HL-60 (cell line): ENCODE measurements around the gene CEP128.

Experiments
- DNase-seq, 2 experiments: peaks; one replicate each; pipeline ENCODE4 v3.0.0-alpha.2; 2010 to 2020; ENCODE audit warnings: low read depth in 1 of 2, low spot score in 1 of 2
- H3K27ac ChIP-seq: fragments of 250-450 bp; sonication (Bioruptor Pico); replicated peaks from 2 replicates; pipeline ENCODE4 v1.5.1; 2020; ENCODE audit warnings: mild to moderate bottlenecking, moderate library complexity
- H3K27me3 ChIP-seq: fragments of 250-450 bp; sonication (Bioruptor Pico); 2 replicates; pipeline ENCODE4 v1.5.1; 2021; ENCODE audit warnings: mild to moderate bottlenecking, moderate library complexity; ENCODE audit not compliant: insufficient read depth, poor library complexity, severe bottlenecking
- H3K4me3 ChIP-seq: replicated peaks from 2 replicates; pipeline ENCODE4 v1.5.1; 2011; ENCODE audit warnings: mild to moderate bottlenecking, control low read depth, low read length; ENCODE audit not compliant: insufficient read depth
- CTCF ChIP-seq: IDR thresholded peaks from one replicate; pipeline ENCODE4 v1.5.1; 2011; ENCODE audit warnings: low read length, control low read depth, inconsistent platforms; ENCODE audit not compliant: insufficient read depth
- GABPA ChIP-seq: IDR thresholded peaks from 2 replicates; pipeline ENCODE4 v1.6.1; 2012; ENCODE audit warnings: low read depth
- POLR2AphosphoS5 ChIP-seq: IDR thresholded peaks from 2 replicates; pipeline ENCODE4 v1.6.1; 2012; ENCODE audit warnings: low read depth
- REST ChIP-seq: IDR thresholded peaks from 2 replicates; pipeline ENCODE4 v1.6.1; 2012; ENCODE audit warnings: low read depth; ENCODE audit not compliant: insufficient replicate concordance
- SPI1 ChIP-seq: IDR thresholded peaks from 2 replicates; pipeline ENCODE4 v1.6.1; 2012; ENCODE audit warnings: low read depth, mild to moderate bottlenecking, borderline replicate concordance

The CEP128 gene

GRCh38 chr14:80957613-80958012 lies 16.1 kb upstream of the CEP128 start:
- no peaks in the 10 kb centered on the region for H3K27me3 ChIP-seq
- no peak for TF ChIP-seq CTCF
- no peak for TF ChIP-seq REST
- TF ChIP-seq POLR2AphosphoS5, result no peak
- TF ChIP-seq SPI1, result no peak
- TF ChIP-seq GABPA, result no peak
- no peak overlapping the region for H3K27ac ChIP-seq
- DNase-seq, result no peak
- H3K4me3 ChIP-seq, result no peak overlapping the region

GRCh38 chr14:80956922-80957321 lies 15.4 kb upstream of the CEP128 start:
- TF ChIP-seq SPI1 (peak; percentile 66; the same call in 1 of the 2 replicates), POLR2AphosphoS5 (no peak)
- peak in 1 of 2 experiments; percentile 39 for DNase-seq
- H3K27ac ChIP-seq, result no peak overlapping the region
- no peak overlapping the region for H3K4me3 ChIP-seq
- H3K27me3 ChIP-seq, result no peaks in the 10 kb centered on the region

- no peaks in the 10 kb centered on the region for H3K27me3 ChIP-seq
- no peak overlapping the region for H3K27ac ChIP-seq
- DNase-seq, result no peak
- no peak overlapping the region for H3K4me3 ChIP-seq
- no peak for TF ChIP-seq CTCF
- no peak for TF ChIP-seq POLR2AphosphoS5
- TF ChIP-seq REST, result no peak
- no peak for TF ChIP-seq SPI1
- TF ChIP-seq GABPA, result no peak
Observed at GRCh38 chr14:80956102-80956501, 14.6 kb upstream of the CEP128 start.

- Histone ChIP-seq H3K27ac (no peak within 1 kb of the TSS), H3K27me3 (no peaks in the 10 kb centered on the region), H3K4me3 (peak within 1 kb of the TSS; percentile 38)
- TF ChIP-seq CTCF, result no peak
- no peak for TF ChIP-seq REST
- TF ChIP-seq POLR2AphosphoS5, result no peak
- TF ChIP-seq SPI1, result no peak
- no peak for TF ChIP-seq GABPA
- no peak for DNase-seq
Observed at GRCh38 chr14:80955416-80955941, 13.9 kb upstream of the CEP128 start, which contains the start of gene TSHR. TSS of gene TSHR (plus strand) at chr14:80955621. CDS start at chr14:80955681, 60 bp downstream.
